A549 (cell line): ENCODE results near the gene LYZL1.
"Not testable (repeated sequence)": the region's sequence is repeated elsewhere in the genome, so short reads cannot be mapped to it uniquely, and the experiment has no call there.

Experiments
- CTCF ChIP-seq: fragments of >200 bp; sonication (Bioruptor Twin); formaldehyde crosslinking; IDR thresholded peaks from 3 replicates; pipeline ENCODE4 v1.5.1; 2016
- EHMT2 ChIP-seq: fragments of 200-600 bp; sonication (generic); IDR thresholded peaks from 2 replicates; pipeline ENCODE4 v1.6.1; 2016; ENCODE audit warnings: antibody characterized with exemption, low read depth, mild to moderate bottlenecking, moderate library complexity
- EP300 ChIP-seq, 2 experiments: fragments of >200 bp; sonication (Bioruptor Twin); formaldehyde crosslinking; IDR thresholded peaks; 2 replicates in 1 of 2; 3 replicates in 1 of 2; pipeline ENCODE4 v1.6.1; 2016 to 2017
- ESRRA ChIP-seq: fragments of 150-350 bp; IDR thresholded peaks from 2 replicates; pipeline ENCODE4 v1.6.1; 2014; ENCODE audit warnings: mild to moderate bottlenecking, low read length, borderline replicate concordance
- MAFK ChIP-seq: fragments of 450-650 bp; IDR thresholded peaks from 2 replicates; pipeline ENCODE4 v1.6.1; 2014; ENCODE audit not compliant: partially characterized antibody
- MAZ ChIP-seq: fragments of 150-350 bp; IDR thresholded peaks from 2 replicates; pipeline ENCODE4 v1.6.1; 2014; ENCODE audit warnings: antibody characterized with exemption, low read depth, low read length, borderline replicate concordance
- RAD21 ChIP-seq, 2 experiments: fragments of >200 bp in 1 of 2; sonication (Bioruptor Twin) in 1 of 2; formaldehyde crosslinking in 1 of 2; IDR thresholded peaks in 1 of 2; conservative IDR thresholded peaks in 1 of 2; 2 replicates in 1 of 2; 3 replicates in 1 of 2; pipeline ENCODE4 v1.6.1; 2012 to 2018; ENCODE audit warnings: inconsistent platforms in 1 of 2
- RCOR1 ChIP-seq: fragments of 150-350 bp; IDR thresholded peaks from 2 replicates; pipeline ENCODE4 v1.6.1; 2014; ENCODE audit warnings: antibody characterized with exemption, low read length, low read depth
- SMC3 ChIP-seq: fragments of >200 bp; sonication (Bioruptor Twin); formaldehyde crosslinking; IDR thresholded peaks from 3 replicates; pipeline ENCODE4 v1.6.1; 2018; ENCODE audit warnings: inconsistent platforms
- SREBF2 ChIP-seq: fragments of 450-650 bp; IDR thresholded peaks from 2 replicates; pipeline ENCODE4 v1.6.1; 2014; ENCODE audit warnings: mild to moderate bottlenecking, moderate library complexity
- ZFP36 ChIP-seq: fragments of 450-650 bp; IDR thresholded peaks from 2 replicates; pipeline ENCODE4 v1.6.1; 2014; ENCODE audit warnings: borderline replicate concordance; ENCODE audit not compliant: partially characterized antibody
- TF ChIP-seq, protein P1 (sequence below): fragments of 200-600 bp; sonication (generic); IDR thresholded peaks from 2 replicates; pipeline ENCODE4 v1.6.1; 2016; ENCODE audit warnings: antibody characterized with exemption, mild to moderate bottlenecking, moderate library complexity
- TF ChIP-seq, protein P2 (sequence below): fragments of 450-650 bp; IDR thresholded peaks from 2 replicates; pipeline ENCODE4 v1.6.1; 2014; ENCODE audit warnings: antibody characterized with exemption

DNA sequence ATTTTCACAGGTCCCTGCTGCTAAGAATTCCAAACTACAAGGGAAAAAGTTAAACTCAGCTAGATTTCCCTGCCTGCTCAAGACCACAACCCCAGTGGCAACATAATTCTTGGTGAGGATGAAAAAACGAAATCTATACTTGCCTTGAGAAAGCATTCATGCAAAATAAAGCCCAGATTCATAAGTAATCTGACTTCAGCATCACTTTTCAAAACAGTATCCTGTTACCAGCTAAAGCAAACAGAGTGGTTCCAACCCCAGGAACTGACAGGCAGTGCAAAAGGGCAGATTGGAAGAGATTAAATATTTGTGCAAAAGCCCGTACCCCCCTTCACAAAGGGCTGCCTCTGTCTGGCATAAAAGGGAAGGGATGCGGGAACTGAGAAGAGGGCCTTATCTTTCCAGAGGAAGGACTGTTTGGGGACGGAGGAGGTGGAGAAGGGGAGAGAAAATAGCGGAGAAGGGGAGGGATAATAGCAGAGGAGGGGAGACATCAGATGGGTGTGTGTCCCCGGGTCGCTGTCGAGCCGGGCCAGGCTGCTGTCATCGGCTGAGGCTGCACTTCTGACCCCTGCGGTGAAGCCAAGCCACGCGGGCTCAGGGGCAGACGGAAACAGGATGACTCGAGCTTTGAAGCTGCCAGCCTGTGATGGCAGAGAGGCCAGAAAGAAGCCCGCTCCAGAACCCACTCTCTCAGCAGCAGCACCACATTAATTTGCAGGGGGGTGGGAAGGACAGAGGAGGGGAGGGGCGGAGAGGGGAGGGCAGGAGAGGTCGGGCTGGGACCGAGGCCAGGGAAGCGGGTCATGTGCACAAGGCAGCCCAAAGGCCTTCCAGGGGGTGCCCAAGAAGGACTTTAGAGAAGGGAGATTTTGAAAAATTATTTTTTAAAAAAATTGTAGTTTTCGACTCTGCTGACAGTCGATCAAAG is 29.5 kb downstream of the LYZL1 start:
- TF ChIP-seq ZFP36; CTCF; ESRRA; EHMT2; RAD21 (conservative IDR thresholded peaks at IDR 0.05 in 1 of 2, IDR thresholded peaks at IDR 0.05 in 1 of 2); SMC3; MAZ; EP300 (IDR thresholded peaks at IDR 0.05); SREBF2; RCOR1: not testable (repeated sequence)
- peak; percentile 16 for TF ChIP-seq MAFK
- TF ChIP-seq, protein P1, sequence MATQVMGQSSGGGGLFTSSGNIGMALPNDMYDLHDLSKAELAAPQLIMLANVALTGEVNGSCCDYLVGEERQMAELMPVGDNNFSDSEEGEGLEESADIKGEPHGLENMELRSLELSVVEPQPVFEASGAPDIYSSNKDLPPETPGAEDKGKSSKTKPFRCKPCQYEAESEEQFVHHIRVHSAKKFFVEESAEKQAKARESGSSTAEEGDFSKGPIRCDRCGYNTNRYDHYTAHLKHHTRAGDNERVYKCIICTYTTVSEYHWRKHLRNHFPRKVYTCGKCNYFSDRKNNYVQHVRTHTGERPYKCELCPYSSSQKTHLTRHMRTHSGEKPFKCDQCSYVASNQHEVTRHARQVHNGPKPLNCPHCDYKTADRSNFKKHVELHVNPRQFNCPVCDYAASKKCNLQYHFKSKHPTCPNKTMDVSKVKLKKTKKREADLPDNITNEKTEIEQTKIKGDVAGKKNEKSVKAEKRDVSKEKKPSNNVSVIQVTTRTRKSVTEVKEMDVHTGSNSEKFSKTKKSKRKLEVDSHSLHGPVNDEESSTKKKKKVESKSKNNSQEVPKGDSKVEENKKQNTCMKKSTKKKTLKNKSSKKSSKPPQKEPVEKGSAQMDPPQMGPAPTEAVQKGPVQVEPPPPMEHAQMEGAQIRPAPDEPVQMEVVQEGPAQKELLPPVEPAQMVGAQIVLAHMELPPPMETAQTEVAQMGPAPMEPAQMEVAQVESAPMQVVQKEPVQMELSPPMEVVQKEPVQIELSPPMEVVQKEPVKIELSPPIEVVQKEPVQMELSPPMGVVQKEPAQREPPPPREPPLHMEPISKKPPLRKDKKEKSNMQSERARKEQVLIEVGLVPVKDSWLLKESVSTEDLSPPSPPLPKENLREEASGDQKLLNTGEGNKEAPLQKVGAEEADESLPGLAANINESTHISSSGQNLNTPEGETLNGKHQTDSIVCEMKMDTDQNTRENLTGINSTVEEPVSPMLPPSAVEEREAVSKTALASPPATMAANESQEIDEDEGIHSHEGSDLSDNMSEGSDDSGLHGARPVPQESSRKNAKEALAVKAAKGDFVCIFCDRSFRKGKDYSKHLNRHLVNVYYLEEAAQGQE = not testable (repeated sequence)
- TF ChIP-seq, protein P2, sequence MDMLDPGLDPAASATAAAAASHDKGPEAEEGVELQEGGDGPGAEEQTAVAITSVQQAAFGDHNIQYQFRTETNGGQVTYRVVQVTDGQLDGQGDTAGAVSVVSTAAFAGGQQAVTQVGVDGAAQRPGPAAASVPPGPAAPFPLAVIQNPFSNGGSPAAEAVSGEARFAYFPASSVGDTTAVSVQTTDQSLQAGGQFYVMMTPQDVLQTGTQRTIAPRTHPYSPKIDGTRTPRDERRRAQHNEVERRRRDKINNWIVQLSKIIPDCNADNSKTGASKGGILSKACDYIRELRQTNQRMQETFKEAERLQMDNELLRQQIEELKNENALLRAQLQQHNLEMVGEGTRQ = not testable (repeated sequence)
